Calu3 (cell line): Measurements from ENCODE around the gene KRTAP9-6. TPM values are rescaled to one million over a fixed set of nuclear protein-coding genes. Genes with fewer than 3 reads are reported as not detected.
"Not testable (repeated sequence)": the region's sequence is repeated elsewhere in the genome, so short reads cannot be mapped to it uniquely, and the experiment has no call there.

ENCODE experiments used
- Bru-seq: library from RNA; stranded (reverse); fragments of 400-500 nt; gene quantifications from one replicate; lab custom pipeline; 2021; lab: Mats Ljungman, UMichigan
- BruChase-seq, 2 experiments: library from RNA; stranded (reverse); fragments of 400-500 nt; gene quantifications; one replicate each; lab custom pipeline; 2021; lab: Mats Ljungman, UMichigan
- BruUV-seq: library from RNA; stranded (reverse); fragments of 400-500 nt; replicated peaks from 2 replicates; lab custom pipeline; 2021; lab: Mats Ljungman, UMichigan
- CTCF ChIA-PET: fragments of 300-600 bp; sonication (Branson Sonifier 250); formaldehyde crosslinking; loops from one replicate; lab custom pipeline; 2022; ENCODE audit warnings: antibody characterized with exemption; lab: Charles Lee
- DNase-seq: peaks from one replicate; pipeline ENCODE4 v3.0.0; 2022
- H3K27ac Mint-ChIP-seq: one replicate; pipeline ENCODE4 v1.8.0; 2022; ENCODE audit warnings: mixed read lengths; ENCODE audit not compliant: unreplicated experiment
- H3K27me3 Mint-ChIP-seq: one replicate; pipeline ENCODE4 v1.8.0; 2022; ENCODE audit warnings: mixed read lengths; ENCODE audit not compliant: unreplicated experiment
- H3K36me3 Mint-ChIP-seq: one replicate; pipeline ENCODE4 v1.8.0; 2022; ENCODE audit warnings: mild to moderate bottlenecking, moderate library complexity, mixed read lengths; ENCODE audit not compliant: insufficient read depth, unreplicated experiment
- H3K4me1 Mint-ChIP-seq: one replicate; pipeline ENCODE4 v1.8.0; 2022; ENCODE audit warnings: mild to moderate bottlenecking, low read depth, mixed read lengths; ENCODE audit not compliant: unreplicated experiment
- H3K4me3 Mint-ChIP-seq: one replicate; pipeline ENCODE4 v1.8.0; 2022; ENCODE audit warnings: mild to moderate bottlenecking, low read depth, moderate library complexity, mixed read lengths; ENCODE audit not compliant: unreplicated experiment
- H3K9me3 Mint-ChIP-seq: one replicate; pipeline ENCODE4 v1.8.0; 2022; ENCODE audit warnings: low read depth, mixed read lengths; ENCODE audit not compliant: unreplicated experiment
- CTCF ChIP-seq: fragments of 200-600 bp; IDR thresholded peaks from one replicate; pipeline ENCODE4 v1.8.0; 2022; ENCODE audit warnings: antibody characterized with exemption; ENCODE audit not compliant: unreplicated experiment
- intact Hi-C: fragments of 100-400 bp; cut with micrococcal nuclease; formaldehyde crosslinking; loops from one replicate; pipeline ENCODE4 v1.10.0; 2022; ENCODE audit not compliant: unreplicated experiment
- long read RNA-seq: library from polyadenylated mRNA; stranded (forward); transcript quantifications from one replicate; pipeline ENCODE4 v2.0.0, GENCODE V29; 2022
- total RNA-seq: library from RNA; stranded (reverse); gene quantifications from 2 replicates; pipeline ENCODE4 v1.2.3, GENCODE V29; 2022

KRTAP9-6 gene
- total RNA-seq: not detected in 2 replicates
- Bru-seq, nascent RNA: not detected
- BruChase-seq, experiment 1, labeled RNA remaining after a 6-hour chase: not detected
- not detected for BruChase-seq, experiment 2, labeled RNA remaining after a 2-hour chase
- long read RNA-seq: 0 reads

- no peak within 1 kb of the TSS for H3K27ac Mint-ChIP-seq
- intact Hi-C loops: no loop called here
- CTCF ChIA-PET: interaction anchor here (1.8 kb wide), 1 partner anchor 11 kb away, joined by 6 read pairs; the partner anchor contains the start of gene KRTAP9-7
- H3K27me3 Mint-ChIP-seq: peaks cover 14% of the 10 kb centered on the region
- no peaks in the 10 kb centered on the region for H3K36me3 Mint-ChIP-seq
- TF ChIP-seq CTCF: no peak
- BruUV-seq: no TSS peak
- no peaks in the 10 kb centered on the region for H3K9me3 Mint-ChIP-seq
- DNase-seq: no peak
- H3K4me1 Mint-ChIP-seq: no peaks in the 10 kb centered on the region
- no peak within 1 kb of the TSS for H3K4me3 Mint-ChIP-seq
Observed at GRCh38 chr17:41265078-41265477, at the start of gene KRTAP9-6. TSS of gene KRTAP9-6 (plus strand) at chr17:41265378. CDS start at chr17:41265378, 0 bp downstream.

GRCh38 chr17:41215681-41216080, 49.5 kb upstream of the KRTAP9-6 start:
- H3K27ac Mint-ChIP-seq: no peak overlapping the region
- H3K4me1 Mint-ChIP-seq: peaks cover 15% of the 10 kb centered on the region
- H3K36me3 Mint-ChIP-seq: no peaks in the 10 kb centered on the region
- H3K27me3 Mint-ChIP-seq: no peaks in the 10 kb centered on the region
- BruUV-seq: no TSS peak
- intact Hi-C loops: no loop called here
- TF ChIP-seq CTCF: no peak
- DNase-seq: no peak
- CTCF ChIA-PET: no interaction called here
- no peak overlapping the region for H3K4me3 Mint-ChIP-seq
- H3K9me3 Mint-ChIP-seq: peaks cover 4% of the 10 kb centered on the region

GRCh38 chr17:41223821-41224220, 41.4 kb upstream of the KRTAP9-6 start:
- no peak for TF ChIP-seq CTCF
- CTCF ChIA-PET: no interaction called here
- H3K27ac Mint-ChIP-seq: no peak overlapping the region
- peaks cover 4% of the 10 kb centered on the region for H3K9me3 Mint-ChIP-seq
- DNase-seq: no peak
- no peaks in the 10 kb centered on the region for H3K27me3 Mint-ChIP-seq
- H3K4me3 Mint-ChIP-seq: no peak overlapping the region
- H3K36me3 Mint-ChIP-seq: no peaks in the 10 kb centered on the region
- H3K4me1 Mint-ChIP-seq: no peaks in the 10 kb centered on the region
- intact Hi-C loops: no loop called here
- BruUV-seq: no TSS peak

GRCh38 chr17:41226051-41226450, 39.1 kb upstream of the KRTAP9-6 start:
- H3K9me3 Mint-ChIP-seq: no peaks in the 10 kb centered on the region
- intact Hi-C loops: no loop called here
- BruUV-seq: no TSS peak
- H3K27ac Mint-ChIP-seq: no peak overlapping the region
- no peak for DNase-seq
- no peaks in the 10 kb centered on the region for H3K27me3 Mint-ChIP-seq
- no peaks in the 10 kb centered on the region for H3K36me3 Mint-ChIP-seq
- H3K4me3 Mint-ChIP-seq: no peak overlapping the region
- H3K4me1 Mint-ChIP-seq: no peaks in the 10 kb centered on the region
- CTCF ChIA-PET: no interaction called here
- no peak for TF ChIP-seq CTCF

- H3K36me3 Mint-ChIP-seq, intact Hi-C loops, CTCF ChIA-PET, H3K4me1 Mint-ChIP-seq, H3K9me3 Mint-ChIP-seq, H3K4me3 Mint-ChIP-seq, H3K27ac Mint-ChIP-seq, H3K27me3 Mint-ChIP-seq, BruUV-seq, DNase-seq: not testable (repeated sequence)
Observed at GRCh38 chr17:41226598-41227095, 38.5 kb upstream of the KRTAP9-6 start, which contains the start of gene KRTAP9-2. TSS of gene KRTAP9-2 (plus strand) at chr17:41226648. CDS start at chr17:41226655, 7 bp downstream.
